DMS79 (cell line): Measurements from ENCODE around the gene CD4.
"Not testable (repeated sequence)": the region's sequence is repeated elsewhere in the genome, so short reads cannot be mapped to it uniquely, and the experiment has no call there.

ENCODE experiments used
- DNase-seq: peaks from one replicate; lab custom pipeline; 2025; lab: John Stamatoyannopoulos, UW

CD4 gene

GRCh38 chr12:6868211-6869048 lies 79.1 kb downstream of the CD4 start:
- DNase-seq = no peak

GRCh38 chr12:6869049-6870021 lies 80.0 kb downstream of the CD4 start:
- peak; percentile 69 for DNase-seq

- not testable (repeated sequence) for DNase-seq
These were observed 81.0 kb downstream of the CD4 start for GRCh38 chr12:6870304-6870703.
